ENCODE measurements around the gene FBLN5. TPM values are rescaled to one million over a fixed set of nuclear protein-coding genes. Genes with fewer than 3 reads are reported as not detected.
A peak's percentile ranks its signal among the peaks of the same experiment; 100 is the strongest.

FBLN5 gene, protein sequence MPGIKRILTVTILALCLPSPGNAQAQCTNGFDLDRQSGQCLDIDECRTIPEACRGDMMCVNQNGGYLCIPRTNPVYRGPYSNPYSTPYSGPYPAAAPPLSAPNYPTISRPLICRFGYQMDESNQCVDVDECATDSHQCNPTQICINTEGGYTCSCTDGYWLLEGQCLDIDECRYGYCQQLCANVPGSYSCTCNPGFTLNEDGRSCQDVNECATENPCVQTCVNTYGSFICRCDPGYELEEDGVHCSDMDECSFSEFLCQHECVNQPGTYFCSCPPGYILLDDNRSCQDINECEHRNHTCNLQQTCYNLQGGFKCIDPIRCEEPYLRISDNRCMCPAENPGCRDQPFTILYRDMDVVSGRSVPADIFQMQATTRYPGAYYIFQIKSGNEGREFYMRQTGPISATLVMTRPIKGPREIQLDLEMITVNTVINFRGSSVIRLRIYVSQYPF
- total RNA-seq (2014; rRNA removed; shearing (Covaris generic)) = 5.1 and 18.7 TPM in 2 replicates

DNA sequence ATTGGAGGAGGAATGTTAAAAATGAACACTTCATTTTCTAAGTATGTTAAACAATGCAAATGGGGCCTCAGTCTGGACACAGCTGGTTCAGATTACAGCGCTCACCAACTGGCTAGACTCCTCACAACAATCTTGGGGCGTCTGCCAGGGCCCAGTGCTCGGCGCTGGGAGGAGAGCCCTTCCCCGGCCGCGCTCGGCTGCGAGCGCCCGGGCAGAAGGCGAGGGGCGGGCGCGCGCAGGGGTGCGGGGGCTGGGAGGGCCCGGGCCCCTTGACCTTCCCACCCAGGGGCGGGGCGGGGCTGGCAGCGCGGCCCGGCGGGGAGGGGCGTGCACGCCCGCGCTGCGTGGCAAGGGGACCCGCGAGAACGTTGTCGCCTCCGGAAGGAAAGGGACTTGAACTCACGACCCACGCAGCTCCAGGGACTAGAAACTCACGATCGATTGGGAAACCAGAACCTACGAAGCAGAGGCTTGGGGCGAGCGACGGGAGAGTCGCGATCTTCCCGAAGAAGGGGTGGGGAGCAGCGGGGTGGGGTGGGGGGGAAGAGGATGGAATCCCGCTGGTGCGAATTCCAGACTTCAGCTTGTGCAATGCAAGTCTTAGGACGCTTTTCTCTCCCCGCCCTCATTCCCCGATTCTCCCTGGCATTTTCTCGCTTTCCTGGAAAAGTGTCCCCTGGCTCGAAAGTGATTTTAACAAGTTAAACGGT is at the start of gene FBLN5:
FBLN5 (minus strand) TSS at position 220 of the 710 bp plus-strand sequence. CDS start 465 bp downstream, outside the sequence.
- H3K27me3 ChIP-seq (replicated peaks) = peaks cover 6% of the 10 kb centered on the region; the same call in 1 of the 2 replicates
- H3K9me3 ChIP-seq (replicated peaks) = no peaks in the 10 kb centered on the region
- peak within 1 kb of the TSS; percentile 0; the same call in 1 of the 2 replicates for H3K27ac ChIP-seq
- peak; percentile 61 to 65 for DNase-seq (ENCODE audit: low read depth in 1 of 2, low spot score in 2 of 2)
- H3K4me1 ChIP-seq (replicated peaks) = no peaks in the 10 kb centered on the region; the same call in 1 of the 2 replicates
- no peaks in the 10 kb centered on the region for H3K36me3 ChIP-seq
- peak within 1 kb of the TSS; percentile 45 for H3K4me3 ChIP-seq

DNA sequence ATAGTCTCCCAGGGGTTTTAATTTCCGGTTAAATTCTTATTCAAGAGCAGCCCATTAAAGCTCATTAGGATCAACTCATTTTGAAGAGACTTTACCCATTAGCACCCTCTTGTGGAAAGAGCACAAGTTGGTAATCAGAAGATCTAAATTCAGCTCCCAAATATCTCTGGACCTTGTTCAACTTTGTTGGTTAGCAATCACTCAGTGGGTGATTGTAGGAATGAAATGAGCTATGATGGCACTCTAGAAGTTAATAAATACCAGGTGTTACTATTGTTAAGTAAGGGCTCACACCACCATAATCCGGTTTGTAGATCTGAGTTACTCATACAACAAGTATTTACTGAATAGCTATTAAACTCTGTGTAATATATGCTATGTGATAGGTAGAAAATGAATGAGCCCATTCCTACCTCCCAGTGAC is 49.5 kb upstream of the FBLN5 start:
- Histone ChIP-seq H3K9me3 (replicated peaks) (no peaks in the 10 kb centered on the region), H3K4me3 (no peak overlapping the region), H3K27me3 (replicated peaks) (no peaks in the 10 kb centered on the region), H3K27ac (no peak overlapping the region), H3K36me3 (peaks cover 42% of the 10 kb centered on the region), H3K4me1 (replicated peaks) (no peaks in the 10 kb centered on the region)
- DNase-seq (ENCODE audit: low read depth in 1 of 2, low spot score in 2 of 2) = peak in 1 of 2 experiments; percentile 39

DNA sequence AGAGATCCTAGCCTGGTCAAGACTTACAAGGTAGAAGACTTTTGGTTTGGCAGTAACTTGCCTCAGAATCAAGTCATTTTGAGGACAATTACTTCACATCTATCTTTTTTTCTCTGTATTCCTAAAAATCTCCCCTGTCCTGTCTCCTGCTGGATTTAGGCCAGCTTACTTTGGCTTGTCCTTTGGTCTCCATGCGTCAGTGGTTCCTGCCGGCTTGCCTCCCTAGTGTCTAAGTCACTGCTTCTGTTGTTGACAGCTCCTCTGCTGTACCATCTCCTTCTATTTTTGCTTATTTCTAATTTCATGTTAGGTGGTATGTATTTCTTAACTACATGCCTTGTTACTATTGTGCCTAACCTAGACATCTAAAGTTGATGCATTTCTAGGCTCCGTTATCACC is 39.7 kb upstream of the FBLN5 start:
- no peak overlapping the region for H3K4me3 ChIP-seq
- H3K4me1 ChIP-seq (replicated peaks) = no peaks in the 10 kb centered on the region
- H3K27ac ChIP-seq = no peak overlapping the region
- no peak for DNase-seq (ENCODE audit: low read depth in 1 of 2, low spot score in 2 of 2)
- peaks cover 53% of the 10 kb centered on the region for H3K36me3 ChIP-seq
- no peaks in the 10 kb centered on the region for H3K27me3 ChIP-seq (replicated peaks)
- no peaks in the 10 kb centered on the region for H3K9me3 ChIP-seq (replicated peaks)

DNA sequence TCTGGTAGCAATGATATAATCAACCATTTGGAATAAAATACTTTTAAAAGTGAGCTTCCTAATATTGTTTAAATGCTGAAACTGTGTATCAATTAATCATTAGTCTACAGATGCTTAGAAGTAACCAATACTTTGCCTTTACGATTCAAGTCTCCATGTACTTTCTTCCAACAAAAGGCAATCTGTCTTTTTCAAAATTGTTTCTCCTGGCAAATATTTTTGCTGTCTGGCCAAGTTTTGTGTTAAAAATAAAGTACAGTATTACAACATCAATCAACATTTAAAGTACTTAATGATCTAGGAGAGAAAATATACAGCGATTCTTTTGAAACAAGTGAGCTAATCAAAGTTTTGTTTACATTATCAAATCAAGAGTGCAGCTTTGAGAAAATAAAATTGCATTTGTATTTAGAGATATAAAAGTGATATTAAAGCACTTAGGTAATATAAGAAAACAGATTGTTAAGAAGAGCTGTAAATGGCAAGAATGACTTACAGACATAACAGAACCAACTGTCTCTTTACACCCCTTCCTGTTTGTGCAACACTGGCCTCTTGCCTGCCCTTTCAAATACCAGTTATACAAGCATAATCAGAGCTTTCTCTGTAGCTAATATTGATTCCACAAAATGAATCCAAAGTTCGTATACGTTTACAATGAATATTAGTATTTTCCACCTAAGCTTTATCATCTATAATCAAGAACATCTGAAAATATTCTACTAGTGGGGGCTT is 38.2 kb upstream of the FBLN5 start:
- Histone ChIP-seq H3K27me3 (replicated peaks) (no peaks in the 10 kb centered on the region), H3K36me3 (peaks cover 43% of the 10 kb centered on the region), H3K4me1 (replicated peaks) (no peaks in the 10 kb centered on the region), H3K9me3 (replicated peaks) (no peaks in the 10 kb centered on the region), H3K27ac (no peak overlapping the region), H3K4me3 (no peak overlapping the region)
- DNase-seq (ENCODE audit: low read depth in 1 of 2, low spot score in 2 of 2) = no peak

DNA sequence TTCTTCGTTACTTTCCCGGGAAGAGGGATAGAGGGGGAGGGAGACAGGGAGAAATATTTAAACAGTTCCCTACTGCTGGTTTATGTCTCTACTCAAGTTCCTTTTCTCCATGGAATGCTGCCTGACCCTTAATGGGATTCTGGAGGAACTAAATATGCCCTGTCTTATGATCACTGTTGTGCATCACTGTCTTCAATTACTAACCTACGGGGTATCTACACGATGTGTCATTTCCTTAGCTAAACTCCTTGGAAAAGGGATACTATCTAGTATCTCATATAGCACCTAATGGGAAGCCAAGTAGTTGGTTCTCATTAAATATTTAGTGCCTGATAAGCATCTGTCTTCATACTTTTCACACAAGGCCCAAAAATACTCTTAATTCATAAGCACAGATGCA is 37.5 kb upstream of the FBLN5 start:
- Histone ChIP-seq H3K27ac (no peak overlapping the region), H3K4me1 (replicated peaks) (no peaks in the 10 kb centered on the region; the same call in 1 of the 2 replicates), H3K36me3 (peaks cover 43% of the 10 kb centered on the region), H3K9me3 (replicated peaks) (no peaks in the 10 kb centered on the region), H3K27me3 (replicated peaks) (no peaks in the 10 kb centered on the region), H3K4me3 (no peak overlapping the region)
- no peak for DNase-seq (ENCODE audit: low read depth in 1 of 2, low spot score in 2 of 2)

DNA sequence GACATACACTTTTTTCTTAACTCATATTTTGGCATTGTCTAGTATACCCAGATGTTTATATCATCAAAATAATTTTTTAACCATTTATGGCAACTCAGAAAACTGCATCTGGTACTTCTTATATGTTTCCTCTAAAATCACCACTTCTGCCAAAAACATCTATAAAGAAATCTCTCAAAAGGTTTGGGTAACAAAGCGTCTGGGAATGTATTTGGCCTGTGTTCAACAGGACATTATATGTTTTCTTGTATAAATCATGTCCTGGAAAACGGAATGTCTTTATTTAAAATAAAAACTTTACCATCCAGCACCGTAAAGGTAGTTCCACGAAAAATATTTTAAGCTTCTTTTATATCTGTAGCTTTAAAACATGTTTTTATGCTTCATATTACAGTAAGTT is 36.1 kb upstream of the FBLN5 start:
- DNase-seq (ENCODE audit: low read depth in 1 of 2, low spot score in 2 of 2) = no peak

DNA sequence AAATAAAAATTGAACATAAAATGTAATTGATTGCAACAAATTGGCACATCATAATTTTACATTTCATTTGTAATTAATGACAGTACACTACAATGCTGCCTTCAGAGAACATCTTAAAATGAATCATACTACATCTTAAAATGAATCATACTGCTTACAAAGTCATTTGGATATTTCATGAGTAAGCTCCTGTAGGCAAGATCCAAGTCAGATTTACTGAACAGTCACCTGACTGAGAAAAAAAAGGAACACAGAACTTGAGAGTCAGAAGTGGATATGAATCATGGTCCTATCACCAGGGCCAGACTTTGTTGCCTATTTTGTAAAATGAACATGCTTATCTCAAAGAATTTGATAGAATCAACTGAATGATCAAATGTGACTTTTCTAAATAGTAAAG is 32.7 kb upstream of the FBLN5 start:
- Histone ChIP-seq H3K36me3 (peaks cover 12% of the 10 kb centered on the region; the same call in 1 of the 2 replicates), H3K4me1 (replicated peaks) (no peaks in the 10 kb centered on the region; the same call in 1 of the 2 replicates)

More for the DNA sequence above, 36.1 kb upstream of the FBLN5 start:
- Histone ChIP-seq H3K27ac (no peak overlapping the region), H3K9me3 (replicated peaks) (no peaks in the 10 kb centered on the region), H3K27me3 (replicated peaks) (no peaks in the 10 kb centered on the region), H3K4me3 (no peak overlapping the region), H3K4me1 (replicated peaks) (no peaks in the 10 kb centered on the region; the same call in 1 of the 2 replicates), H3K36me3 (peaks cover 34% of the 10 kb centered on the region)

DNA sequence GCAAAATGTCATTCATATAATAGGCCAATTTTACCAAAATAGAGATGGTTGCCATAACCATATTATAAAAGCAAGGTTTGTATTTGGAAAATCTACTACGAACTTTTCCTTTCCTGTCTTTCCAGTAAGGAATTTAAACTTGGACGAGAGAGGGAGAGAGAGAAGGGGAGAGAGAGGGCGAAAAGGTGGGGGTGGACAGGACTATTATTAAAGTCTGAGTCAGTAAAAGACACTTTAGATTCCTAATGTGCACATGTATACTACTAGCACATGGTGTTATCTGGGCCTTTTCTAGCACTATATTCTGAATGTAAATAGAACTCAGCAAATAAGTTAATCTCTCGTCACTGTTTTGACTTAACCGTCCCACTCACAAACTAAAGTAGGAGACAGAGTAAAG is 30.4 kb upstream of the FBLN5 start:
- no peak for DNase-seq (ENCODE audit: low read depth in 1 of 2, low spot score in 2 of 2)

More for the DNA sequence above, 32.7 kb upstream of the FBLN5 start:
- no peaks in the 10 kb centered on the region for H3K27me3 ChIP-seq (replicated peaks)
- H3K27ac ChIP-seq = no peak overlapping the region
- no peaks in the 10 kb centered on the region for H3K9me3 ChIP-seq (replicated peaks)
- DNase-seq (ENCODE audit: low read depth in 1 of 2, low spot score in 2 of 2) = peak in 1 of 2 experiments; percentile 12
- H3K4me3 ChIP-seq = no peak overlapping the region

DNA sequence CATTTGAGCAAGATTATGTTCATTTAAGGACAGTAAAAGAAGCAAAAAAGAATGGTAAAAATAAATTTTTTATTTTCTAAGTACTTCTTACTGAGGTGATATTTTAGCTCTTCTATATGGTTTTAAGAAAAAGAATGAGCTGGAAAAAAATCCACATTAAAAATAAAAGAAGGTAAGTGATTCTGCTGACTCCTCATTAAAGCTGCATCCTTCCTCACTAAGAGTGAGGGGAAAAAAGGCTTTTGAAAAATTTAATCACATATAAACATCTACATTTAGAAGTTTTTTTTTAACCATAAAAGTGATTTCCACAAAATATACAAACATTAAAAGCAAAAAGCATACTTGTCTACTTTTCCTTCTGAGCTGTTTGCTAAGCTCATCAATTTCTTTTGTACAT is 28.3 kb upstream of the FBLN5 start:
- Histone ChIP-seq H3K4me1 (replicated peaks) (no peaks in the 10 kb centered on the region; the same call in 1 of the 2 replicates), H3K4me3 (no peak overlapping the region), H3K27me3 (replicated peaks) (no peaks in the 10 kb centered on the region), H3K36me3 (peaks cover 31% of the 10 kb centered on the region), H3K27ac (no peak overlapping the region), H3K9me3 (replicated peaks) (no peaks in the 10 kb centered on the region)
- DNase-seq (ENCODE audit: low read depth in 1 of 2, low spot score in 2 of 2) = no peak

More for the DNA sequence above, 30.4 kb upstream of the FBLN5 start:
- H3K27me3 ChIP-seq (replicated peaks) = no peaks in the 10 kb centered on the region
- no peaks in the 10 kb centered on the region for H3K9me3 ChIP-seq (replicated peaks)
- no peaks in the 10 kb centered on the region; the same call in 1 of the 2 replicates for H3K4me1 ChIP-seq (replicated peaks)
- no peak overlapping the region for H3K27ac ChIP-seq
- H3K36me3 ChIP-seq = peaks cover 20% of the 10 kb centered on the region; the same call in 1 of the 2 replicates
- H3K4me3 ChIP-seq = no peak overlapping the region

DNA sequence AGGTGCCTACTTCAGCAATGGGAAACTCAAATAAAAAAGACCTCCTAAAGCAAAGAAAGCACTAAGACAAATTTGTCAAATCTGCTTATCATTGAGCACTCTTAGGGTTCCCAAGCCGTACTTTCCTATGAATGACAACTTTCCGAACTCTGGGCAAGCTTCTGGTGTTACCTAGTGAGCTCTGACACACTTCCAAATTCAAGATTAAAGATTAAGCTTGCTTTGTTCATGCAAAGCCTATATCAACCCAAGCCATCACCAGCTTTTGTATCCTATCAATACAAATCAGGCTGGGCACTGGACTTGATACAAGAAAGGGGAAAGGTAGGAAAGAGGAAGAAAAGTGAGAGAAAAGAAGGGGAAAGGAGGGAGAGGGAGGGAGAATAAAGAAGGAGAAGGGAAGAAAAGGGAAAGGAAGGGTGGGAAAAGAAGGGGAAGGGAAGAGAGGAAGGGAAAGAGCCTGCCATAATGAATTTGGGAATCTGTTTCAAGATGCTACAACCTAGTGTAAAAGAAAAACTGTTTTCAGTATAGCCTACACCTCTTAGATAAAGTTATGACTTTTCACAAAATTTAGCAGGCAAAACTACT is 23.8 kb upstream of the FBLN5 start:
- no peak overlapping the region for H3K27ac ChIP-seq
- H3K36me3 ChIP-seq = peaks cover 40% of the 10 kb centered on the region
- no peaks in the 10 kb centered on the region for H3K9me3 ChIP-seq (replicated peaks)
- H3K27me3 ChIP-seq (replicated peaks) = no peaks in the 10 kb centered on the region
- H3K4me3 ChIP-seq = no peak overlapping the region
- DNase-seq (ENCODE audit: low read depth in 1 of 2, low spot score in 2 of 2) = no peak
- H3K4me1 ChIP-seq (replicated peaks) = no peaks in the 10 kb centered on the region

DNA sequence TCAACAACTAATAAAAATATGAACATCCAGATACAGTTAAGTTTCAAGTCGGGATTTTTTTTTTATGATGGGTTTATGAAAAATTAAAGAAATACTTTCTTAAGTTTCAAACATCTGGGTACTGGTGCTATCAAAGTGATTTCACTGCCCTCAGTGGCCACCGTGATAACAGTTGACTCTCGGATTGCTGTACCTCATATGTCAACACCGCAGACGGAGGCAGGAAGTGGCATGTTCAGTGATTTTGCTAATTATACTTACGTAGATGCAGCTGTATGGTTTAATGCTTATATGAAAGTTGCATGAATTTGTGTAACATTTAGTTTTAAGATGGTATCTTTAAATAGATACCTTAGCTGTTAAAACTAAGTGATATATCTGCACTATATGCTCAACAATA is 20.8 kb upstream of the FBLN5 start:
- no peak for DNase-seq (ENCODE audit: low read depth in 1 of 2, low spot score in 2 of 2)
- Histone ChIP-seq H3K27me3 (replicated peaks) (no peaks in the 10 kb centered on the region), H3K4me3 (no peak overlapping the region), H3K9me3 (replicated peaks) (no peaks in the 10 kb centered on the region), H3K27ac (no peak overlapping the region), H3K4me1 (replicated peaks) (no peaks in the 10 kb centered on the region), H3K36me3 (peaks cover 26% of the 10 kb centered on the region)

DNA sequence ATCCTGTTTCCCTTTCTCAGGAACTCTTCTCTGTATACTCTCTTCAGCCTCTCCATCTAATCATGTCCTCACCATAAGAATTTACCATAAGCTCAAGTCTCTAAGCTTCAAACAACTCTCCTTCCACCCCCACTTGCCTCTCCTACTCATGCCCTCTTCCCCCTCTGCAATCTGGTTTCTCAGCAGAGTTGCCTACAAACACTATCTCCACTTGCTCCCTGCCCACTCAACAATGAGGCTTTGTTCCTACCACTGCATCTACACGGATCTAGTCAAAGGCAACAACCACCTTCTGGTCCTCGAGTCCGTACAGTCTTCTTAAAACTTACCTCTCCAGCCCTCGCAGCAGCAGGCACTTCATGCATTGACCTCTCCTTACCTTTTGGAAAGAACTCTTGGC is 17.2 kb upstream of the FBLN5 start:
- peaks cover 8% of the 10 kb centered on the region for H3K36me3 ChIP-seq

DNA sequence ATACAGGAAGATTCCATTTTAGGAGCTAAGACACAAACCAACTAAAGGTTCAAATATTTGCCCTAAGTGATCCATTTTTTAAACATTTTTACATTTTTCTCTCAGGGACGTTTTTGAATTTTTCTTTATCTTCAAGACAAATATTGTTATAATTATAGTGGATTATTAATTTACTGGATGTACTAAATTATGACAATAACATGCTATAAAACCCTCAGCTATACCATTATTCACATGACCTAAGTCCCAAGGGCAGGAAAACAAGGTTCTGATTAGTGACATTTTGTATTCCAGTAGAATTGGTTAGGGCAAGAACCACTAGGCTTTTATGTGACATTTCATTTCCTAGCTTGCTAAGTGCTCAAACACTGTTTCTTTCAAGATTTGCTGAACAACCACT is 16.5 kb upstream of the FBLN5 start:
- no peak overlapping the region for H3K4me3 ChIP-seq
- no peaks in the 10 kb centered on the region for H3K27me3 ChIP-seq (replicated peaks)
- no peaks in the 10 kb centered on the region for H3K9me3 ChIP-seq (replicated peaks)
- no peak overlapping the region for H3K27ac ChIP-seq
- no peaks in the 10 kb centered on the region for H3K4me1 ChIP-seq (replicated peaks)
- DNase-seq (ENCODE audit: low read depth in 1 of 2, low spot score in 2 of 2) = no peak
- peaks cover 8% of the 10 kb centered on the region for H3K36me3 ChIP-seq

More for the DNA sequence above, 17.2 kb upstream of the FBLN5 start:
- H3K4me3 ChIP-seq = no peak overlapping the region
- H3K9me3 ChIP-seq (replicated peaks) = no peaks in the 10 kb centered on the region
- H3K27ac ChIP-seq = no peak overlapping the region
- H3K4me1 ChIP-seq (replicated peaks) = no peaks in the 10 kb centered on the region
- H3K27me3 ChIP-seq (replicated peaks) = no peaks in the 10 kb centered on the region
- DNase-seq (ENCODE audit: low read depth in 1 of 2, low spot score in 2 of 2) = no peak
